Thyroid gland (tissue), 4 donors: ENCODE measurements around the gene NKD1. TPM values are rescaled to one million over a fixed set of nuclear protein-coding genes. Genes with fewer than 3 reads are reported as not detected.

Experiments
- DNase-seq, 2 donors: peaks; one replicate each; pipeline ENCODE4 v3.0.0-alpha.2; 2019
- H3K27ac ChIP-seq, 3 donors: fragments of 200-600 bp; sonication (generic); 1 replicate in 2 of 3; 2 replicates in 1 of 3; pipeline ENCODE4 v1.5.1; 2016 to 2019; ENCODE audit warnings: mild to moderate bottlenecking in 1 of 3, moderate library complexity in 1 of 3
- H3K27me3 ChIP-seq: fragments of 200-600 bp; sonication (generic); one replicate; pipeline ENCODE4 v1.5.1; 2019
- H3K36me3 ChIP-seq, 2 donors: fragments of 200-600 bp; sonication (generic); one replicate each; pipeline ENCODE4 v1.5.1; 2016 to 2019
- H3K4me1 ChIP-seq, 2 donors: fragments of 200-600 bp; sonication (generic); one replicate each; pipeline ENCODE4 v1.5.1; 2017 to 2019
- H3K4me3 ChIP-seq, 3 donors: fragments of 200-600 bp; sonication (generic); replicated peaks in 1 of 3; 1 replicate in 2 of 3; 2 replicates in 1 of 3; pipeline ENCODE4 v1.5.1; 2016; ENCODE audit warnings: mild to moderate bottlenecking in 1 of 3
- H3K9me3 ChIP-seq: fragments of 200-600 bp; sonication (generic); one replicate; pipeline ENCODE4 v1.5.1; 2017
- POLR2A ChIP-seq, 2 donors: fragments of 450-650 bp; IDR thresholded peaks; one replicate each; pipeline ENCODE4 v1.6.1; 2017; ENCODE audit warnings: antibody characterized with exemption in 2 of 2, mild to moderate bottlenecking in 2 of 2, moderate library complexity in 1 of 2
- WGBS, 2 donors: methylation state at CpG; one replicate each; pipeline ENCODE4 v1.1.5; 2017; 5-methylcytosine and 5-hydroxymethylcytosine counted together
- intact Hi-C: fragments of 100-400 bp; cut with DNase I; formaldehyde crosslinking; loops from one replicate; pipeline ENCODE4 v1.15.1; 2023
- total RNA-seq, 4 donors: library from RNA; depleted of rRNA; stranded (reverse); fragments of >200 nt; gene quantifications; one replicate each; pipeline ENCODE4 v1.2.3, GENCODE V29; 2016
- TF ChIP-seq, protein P1 (sequence below), 6 experiments: fragments of 200-600 bp in 3 of 6; fragments of 450-650 bp in 3 of 6; sonication (generic) in 3 of 6; IDR thresholded peaks; one replicate each; pipeline ENCODE4 v1.5.1; 2016 to 2019; ENCODE audit warnings: antibody characterized with exemption in 6 of 6, mild to moderate bottlenecking in 2 of 6, inconsistent platforms in 1 of 6, moderate library complexity in 1 of 6

The NKD1 gene
- total RNA-seq, 4 donors from 2014 or later: 0.63 to 13.8 (median 1.1) TPM

DNA sequence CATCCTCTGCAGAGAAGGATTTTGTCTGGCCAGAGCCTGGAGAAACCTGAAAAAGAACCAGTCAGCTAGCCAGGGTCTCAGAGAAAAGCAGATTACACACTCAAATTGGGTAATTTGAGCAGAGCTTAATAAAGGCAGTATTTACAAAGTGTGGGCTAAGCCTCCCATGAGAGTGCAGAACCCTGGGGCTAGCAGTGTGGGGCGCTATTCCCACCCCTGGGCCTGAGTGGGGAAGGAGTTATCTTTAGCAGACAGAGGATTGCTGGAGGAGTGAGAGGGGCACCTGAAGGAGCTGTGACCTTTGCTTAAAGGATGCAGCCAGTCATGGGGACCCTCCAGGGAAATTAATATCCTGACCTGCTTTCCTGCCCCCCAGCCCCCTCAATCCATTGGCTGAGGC is 86.8 kb downstream of the NKD1 start:
- no peak overlapping the region for H3K4me3 ChIP-seq
- H3K27me3 ChIP-seq: no peaks in the 10 kb centered on the region
- no peak overlapping the region for H3K27ac ChIP-seq
- no peaks in the 10 kb centered on the region for H3K9me3 ChIP-seq
- no peak for TF ChIP-seq POLR2A (IDR thresholded peaks at IDR 0.05)
- TF ChIP-seq, protein P1, sequence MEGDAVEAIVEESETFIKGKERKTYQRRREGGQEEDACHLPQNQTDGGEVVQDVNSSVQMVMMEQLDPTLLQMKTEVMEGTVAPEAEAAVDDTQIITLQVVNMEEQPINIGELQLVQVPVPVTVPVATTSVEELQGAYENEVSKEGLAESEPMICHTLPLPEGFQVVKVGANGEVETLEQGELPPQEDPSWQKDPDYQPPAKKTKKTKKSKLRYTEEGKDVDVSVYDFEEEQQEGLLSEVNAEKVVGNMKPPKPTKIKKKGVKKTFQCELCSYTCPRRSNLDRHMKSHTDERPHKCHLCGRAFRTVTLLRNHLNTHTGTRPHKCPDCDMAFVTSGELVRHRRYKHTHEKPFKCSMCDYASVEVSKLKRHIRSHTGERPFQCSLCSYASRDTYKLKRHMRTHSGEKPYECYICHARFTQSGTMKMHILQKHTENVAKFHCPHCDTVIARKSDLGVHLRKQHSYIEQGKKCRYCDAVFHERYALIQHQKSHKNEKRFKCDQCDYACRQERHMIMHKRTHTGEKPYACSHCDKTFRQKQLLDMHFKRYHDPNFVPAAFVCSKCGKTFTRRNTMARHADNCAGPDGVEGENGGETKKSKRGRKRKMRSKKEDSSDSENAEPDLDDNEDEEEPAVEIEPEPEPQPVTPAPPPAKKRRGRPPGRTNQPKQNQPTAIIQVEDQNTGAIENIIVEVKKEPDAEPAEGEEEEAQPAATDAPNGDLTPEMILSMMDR (IDR thresholded peaks at IDR 0.05): no peak
- intact Hi-C loops: no loop called here
- H3K4me1 ChIP-seq: no peaks in the 10 kb centered on the region
- DNase-seq: no peak
- 55 to 95% methylated on average over 1 of the region's 1 CpG for WGBS, 2 donors
- H3K36me3 ChIP-seq: no peaks in the 10 kb centered on the region

GRCh38 chr16:50635505-50636392 is 87.6 kb downstream of the NKD1 start:
- H3K4me1 ChIP-seq: no peaks in the 10 kb centered on the region
- 72 to 74% methylated on average over 17 of the region's 17 CpGs for WGBS, 2 donors
- DNase-seq: no peak
- no peak overlapping the region for H3K27ac ChIP-seq
- TF ChIP-seq, protein P1 (IDR thresholded peaks at IDR 0.05): no peak
- no peak for TF ChIP-seq POLR2A (IDR thresholded peaks at IDR 0.05)
- no peaks in the 10 kb centered on the region for H3K9me3 ChIP-seq
- H3K4me3 ChIP-seq: no peak overlapping the region
- no peaks in the 10 kb centered on the region for H3K27me3 ChIP-seq
- H3K36me3 ChIP-seq: no peaks in the 10 kb centered on the region
- intact Hi-C loops: no loop called here

DNA sequence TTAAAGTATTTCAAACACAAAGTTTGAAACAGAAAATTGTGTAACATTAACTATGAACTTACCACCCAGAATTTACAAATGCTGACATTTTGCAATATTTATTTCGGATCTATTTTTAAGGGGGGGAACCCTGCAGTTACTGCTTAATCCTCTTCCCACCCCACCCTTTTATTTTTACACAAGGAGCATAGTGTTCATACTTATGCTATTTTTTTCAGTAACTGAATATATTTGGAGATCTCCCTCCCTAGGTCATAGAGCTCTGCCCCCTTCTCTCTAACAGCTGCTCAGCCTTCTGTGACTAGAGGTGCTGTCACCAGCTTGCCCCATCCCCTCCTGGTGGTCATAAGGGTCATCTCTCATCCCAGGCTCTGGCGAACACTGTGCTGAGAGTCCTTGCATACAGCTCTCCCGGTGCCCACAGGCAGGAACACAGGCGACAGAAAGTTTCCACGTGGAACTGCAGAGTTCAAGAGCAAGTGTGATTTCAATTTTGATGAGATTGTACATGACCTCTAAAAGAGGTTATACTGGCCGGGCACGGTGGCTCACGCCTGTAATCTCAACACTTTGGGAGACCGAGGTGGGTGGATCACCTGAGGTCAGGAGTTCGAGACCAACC is 88.7 kb downstream of the NKD1 start:
- Histone ChIP-seq H3K9me3 (no peaks in the 10 kb centered on the region), H3K27me3 (no peaks in the 10 kb centered on the region), H3K36me3 (no peaks in the 10 kb centered on the region), H3K27ac (no peak overlapping the region), H3K4me1 (no peaks in the 10 kb centered on the region), H3K4me3 (no peak overlapping the region)
- intact Hi-C loops: no loop called here
- TF ChIP-seq POLR2A (IDR thresholded peaks at IDR 0.05): no peak
- TF ChIP-seq, protein P1 (IDR thresholded peaks at IDR 0.05): no peak
- 90 to 95% methylated on average over 10 of the region's 10 CpGs for WGBS, 2 donors
- DNase-seq: no peak

GRCh38 chr16:50637716-50638602 is 89.8 kb downstream of the NKD1 start:
- H3K36me3 ChIP-seq: no peaks in the 10 kb centered on the region
- 82 to 87% methylated on average over 13 of the region's 13 CpGs for WGBS, 2 donors
- intact Hi-C loops: no loop called here

More at GRCh38 chr16:50637716-50638602, 89.8 kb downstream of the NKD1 start:
- no peak overlapping the region for H3K4me3 ChIP-seq
- H3K9me3 ChIP-seq: no peaks in the 10 kb centered on the region
- no peaks in the 10 kb centered on the region for H3K27me3 ChIP-seq
- DNase-seq: no peak
- H3K27ac ChIP-seq: no peak overlapping the region
- TF ChIP-seq, protein P1 (IDR thresholded peaks at IDR 0.05): no peak
- TF ChIP-seq POLR2A (IDR thresholded peaks at IDR 0.05): no peak
- H3K4me1 ChIP-seq: no peaks in the 10 kb centered on the region
